ENCODE results near the gene SLC9A8.

DNA sequence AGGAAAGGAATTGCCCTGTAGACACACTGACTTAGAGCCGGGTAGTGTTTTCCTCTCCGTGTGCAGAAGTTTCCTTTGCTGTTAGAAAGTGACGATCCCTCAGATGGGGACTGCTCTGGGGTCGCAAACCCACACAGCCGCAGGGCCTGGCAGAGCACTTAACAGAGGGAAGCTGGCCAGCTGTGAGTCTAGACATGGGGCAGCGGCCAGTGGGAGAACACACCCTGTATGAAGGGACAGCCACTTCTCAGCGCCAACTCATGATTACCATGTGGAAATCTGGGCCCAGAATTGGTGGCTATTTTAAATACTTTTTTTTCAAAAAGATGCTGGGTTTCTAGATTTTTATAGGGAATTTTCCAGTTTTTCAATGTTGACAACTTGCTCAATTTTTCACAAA lies 39.4 kb downstream of the SLC9A8 start:
- TF ChIP-seq FOXM1 (IDR thresholded peaks at IDR 0.05; ENCODE audit: low read depth) (no peak), FOXM1 (CRISPR knock-in tag; IDR thresholded peaks at IDR 0.05; ENCODE audit: low read depth) (no peak), POLR2A (conservative IDR thresholded peaks at IDR 0.05) (no peak), ETV1 (tag; conservative IDR thresholded peaks at IDR 0.05; ENCODE audit: low read depth) (no peak)
- TF ChIP-seq, protein P1, sequence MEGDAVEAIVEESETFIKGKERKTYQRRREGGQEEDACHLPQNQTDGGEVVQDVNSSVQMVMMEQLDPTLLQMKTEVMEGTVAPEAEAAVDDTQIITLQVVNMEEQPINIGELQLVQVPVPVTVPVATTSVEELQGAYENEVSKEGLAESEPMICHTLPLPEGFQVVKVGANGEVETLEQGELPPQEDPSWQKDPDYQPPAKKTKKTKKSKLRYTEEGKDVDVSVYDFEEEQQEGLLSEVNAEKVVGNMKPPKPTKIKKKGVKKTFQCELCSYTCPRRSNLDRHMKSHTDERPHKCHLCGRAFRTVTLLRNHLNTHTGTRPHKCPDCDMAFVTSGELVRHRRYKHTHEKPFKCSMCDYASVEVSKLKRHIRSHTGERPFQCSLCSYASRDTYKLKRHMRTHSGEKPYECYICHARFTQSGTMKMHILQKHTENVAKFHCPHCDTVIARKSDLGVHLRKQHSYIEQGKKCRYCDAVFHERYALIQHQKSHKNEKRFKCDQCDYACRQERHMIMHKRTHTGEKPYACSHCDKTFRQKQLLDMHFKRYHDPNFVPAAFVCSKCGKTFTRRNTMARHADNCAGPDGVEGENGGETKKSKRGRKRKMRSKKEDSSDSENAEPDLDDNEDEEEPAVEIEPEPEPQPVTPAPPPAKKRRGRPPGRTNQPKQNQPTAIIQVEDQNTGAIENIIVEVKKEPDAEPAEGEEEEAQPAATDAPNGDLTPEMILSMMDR (IDR thresholded peaks at IDR 0.05 in 2 of 3, conservative IDR thresholded peaks at IDR 0.05 in 1 of 3; ENCODE audit: insufficient read depth in 2 of 3, low read depth in 1 of 3, low read length in 3 of 3): no peak

All from K562 (cell line).